ENCODE data around the gene ACADS.
A peak's percentile ranks its signal among the peaks of the same experiment; 100 is the strongest.

ACADS gene

DNA sequence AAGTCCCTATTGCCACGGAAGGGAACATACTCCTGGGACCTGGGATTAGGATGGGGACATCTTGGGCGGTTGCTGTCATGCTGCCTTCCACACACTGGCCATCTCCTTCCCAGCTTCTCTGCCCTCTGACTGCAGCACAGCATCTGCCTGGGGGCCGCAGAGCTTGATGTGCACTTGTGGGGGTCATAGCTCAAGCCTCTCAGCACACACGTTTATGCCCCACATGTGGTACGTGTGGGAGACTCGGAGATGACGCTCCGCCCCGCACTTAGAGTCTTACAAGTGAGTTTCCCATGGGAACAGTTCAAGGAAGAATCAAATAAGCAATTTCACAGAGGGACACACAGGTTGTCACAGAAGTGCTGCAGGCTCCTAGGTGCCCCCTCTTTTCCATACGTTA lies 8.6 kb downstream of the ACADS start:
- peaks cover 5% of the 10 kb centered on the region for H3K4me1 Mint-ChIP-seq
- peaks cover 31% of the 10 kb centered on the region for H3K36me3 Mint-ChIP-seq
- no peak overlapping the region for H3K4me3 Mint-ChIP-seq
- no peak overlapping the region for H3K27ac Mint-ChIP-seq
- ATAC-seq (no peak), DNase-seq (ENCODE audit: low spot score in 2 of 2) (no peak)
- no peaks in the 10 kb centered on the region for H3K9me3 Mint-ChIP-seq

GRCh38 chr12:120735181-120735580 lies 9.6 kb downstream of the ACADS start:
- ATAC-seq, result no peak
- Mint-ChIP-seq H3K9me3 (no peaks in the 10 kb centered on the region), H3K36me3 (peaks cover 21% of the 10 kb centered on the region), H3K4me3 (no peak overlapping the region), H3K27ac (no peak overlapping the region), H3K4me1 (peaks cover 5% of the 10 kb centered on the region)
- DNase-seq (ENCODE audit: low spot score in 2 of 2), result no peak

DNA sequence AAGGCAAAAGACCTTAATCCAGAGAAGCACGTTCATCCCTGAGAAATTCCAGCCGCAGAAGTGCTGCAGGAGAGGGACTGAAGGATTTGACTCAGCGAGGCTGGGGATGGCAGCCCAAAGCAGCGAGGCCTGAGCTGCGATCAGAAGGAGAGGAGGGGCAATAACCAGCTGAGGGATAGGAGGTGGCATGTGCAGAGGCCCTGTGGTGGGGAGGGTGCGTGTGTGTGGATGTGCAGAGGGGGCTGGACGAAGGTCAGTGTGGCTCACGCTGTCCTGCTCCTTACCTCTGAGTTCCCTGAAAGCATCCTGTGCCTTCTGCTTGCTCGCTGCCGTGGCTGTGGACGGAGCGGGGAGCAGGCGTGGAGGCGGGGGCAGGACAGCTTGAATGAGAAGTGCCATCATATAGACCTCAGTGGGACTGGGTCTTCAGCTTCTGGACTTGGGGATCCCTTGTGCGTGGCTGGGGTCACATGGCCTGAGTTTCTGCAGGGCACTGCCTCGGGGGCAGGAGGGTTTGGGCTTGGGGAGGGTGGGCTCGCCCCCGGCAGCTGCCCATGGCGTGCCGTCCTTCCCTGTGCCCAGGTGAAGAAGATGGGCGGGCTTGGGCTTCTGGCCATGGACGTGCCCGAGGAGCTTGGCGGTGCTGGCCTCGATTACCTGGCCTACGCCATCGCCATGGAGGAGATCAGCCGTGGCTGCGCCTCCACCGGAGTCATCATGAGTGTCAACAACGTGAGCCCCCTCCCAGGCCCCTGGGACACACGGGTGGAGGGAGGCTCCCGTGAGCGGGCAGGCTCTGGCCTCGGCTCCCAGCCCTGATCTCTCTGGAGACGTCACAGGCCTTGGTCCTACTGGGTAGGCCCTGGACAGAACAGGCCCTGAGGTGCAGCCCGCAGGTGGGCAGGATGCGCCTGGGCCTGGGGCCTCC lies 11.0 kb downstream of the ACADS start:
- Mint-ChIP-seq H3K4me3 (no peak overlapping the region), H3K4me1 (peaks cover 5% of the 10 kb centered on the region), H3K27ac (no peak overlapping the region), H3K9me3 (no peaks in the 10 kb centered on the region), H3K36me3 (peaks cover 8% of the 10 kb centered on the region)
- ATAC-seq (peak; percentile 5), DNase-seq (ENCODE audit: low spot score in 2 of 2) (no peak)

DNA sequence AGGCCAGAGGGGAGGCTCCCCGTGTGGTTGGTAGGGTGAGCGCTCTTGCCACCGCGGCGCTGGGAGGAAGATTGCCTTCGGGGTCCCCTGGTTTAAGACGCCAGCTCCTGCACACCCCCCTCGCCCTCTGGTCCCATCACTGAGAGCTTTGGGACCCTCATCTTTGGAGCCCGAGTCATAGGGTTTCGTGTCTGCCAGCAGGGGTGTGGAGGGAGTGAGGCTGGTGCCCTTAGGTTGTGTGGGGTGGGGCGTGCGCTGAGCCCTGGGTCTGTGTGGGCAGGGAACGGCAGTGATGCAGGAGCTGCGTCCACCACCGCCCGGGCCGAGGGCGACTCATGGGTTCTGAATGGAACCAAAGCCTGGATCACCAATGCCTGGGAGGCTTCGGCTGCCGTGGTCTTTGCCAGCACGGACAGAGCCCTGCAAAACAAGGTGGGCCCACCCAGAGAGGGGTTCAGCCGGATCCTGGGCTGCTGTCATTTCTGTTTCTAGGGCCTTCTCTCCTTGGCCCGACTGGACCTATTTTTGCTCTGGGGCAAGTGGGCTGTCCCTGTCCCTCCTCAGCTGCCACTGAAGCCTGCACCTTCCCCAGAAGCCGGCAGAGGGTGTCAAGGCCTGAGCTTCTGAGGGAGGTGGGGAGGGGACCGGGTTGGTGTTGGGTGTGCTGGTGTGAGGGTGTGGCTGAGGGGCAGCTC lies 12.1 kb downstream of the ACADS start:
- DNase-seq (ENCODE audit: low spot score in 2 of 2) (no peak), ATAC-seq (no peak)
- H3K9me3 Mint-ChIP-seq, result no peaks in the 10 kb centered on the region
- no peak overlapping the region for H3K27ac Mint-ChIP-seq
- peaks cover 8% of the 10 kb centered on the region for H3K36me3 Mint-ChIP-seq
- peaks cover 5% of the 10 kb centered on the region for H3K4me1 Mint-ChIP-seq
- no peak overlapping the region for H3K4me3 Mint-ChIP-seq

- peaks cover 8% of the 10 kb centered on the region for H3K36me3 Mint-ChIP-seq
- H3K9me3 Mint-ChIP-seq, result no peaks in the 10 kb centered on the region
- ATAC-seq (no peak), DNase-seq (ENCODE audit: low spot score in 2 of 2) (no peak)
- H3K4me1 Mint-ChIP-seq, result peaks cover 5% of the 10 kb centered on the region
- no peak overlapping the region for H3K4me3 Mint-ChIP-seq
- H3K27ac Mint-ChIP-seq, result no peak overlapping the region
Observed at GRCh38 chr12:120738252-120739030, 12.8 kb downstream of the ACADS start.

DNA sequence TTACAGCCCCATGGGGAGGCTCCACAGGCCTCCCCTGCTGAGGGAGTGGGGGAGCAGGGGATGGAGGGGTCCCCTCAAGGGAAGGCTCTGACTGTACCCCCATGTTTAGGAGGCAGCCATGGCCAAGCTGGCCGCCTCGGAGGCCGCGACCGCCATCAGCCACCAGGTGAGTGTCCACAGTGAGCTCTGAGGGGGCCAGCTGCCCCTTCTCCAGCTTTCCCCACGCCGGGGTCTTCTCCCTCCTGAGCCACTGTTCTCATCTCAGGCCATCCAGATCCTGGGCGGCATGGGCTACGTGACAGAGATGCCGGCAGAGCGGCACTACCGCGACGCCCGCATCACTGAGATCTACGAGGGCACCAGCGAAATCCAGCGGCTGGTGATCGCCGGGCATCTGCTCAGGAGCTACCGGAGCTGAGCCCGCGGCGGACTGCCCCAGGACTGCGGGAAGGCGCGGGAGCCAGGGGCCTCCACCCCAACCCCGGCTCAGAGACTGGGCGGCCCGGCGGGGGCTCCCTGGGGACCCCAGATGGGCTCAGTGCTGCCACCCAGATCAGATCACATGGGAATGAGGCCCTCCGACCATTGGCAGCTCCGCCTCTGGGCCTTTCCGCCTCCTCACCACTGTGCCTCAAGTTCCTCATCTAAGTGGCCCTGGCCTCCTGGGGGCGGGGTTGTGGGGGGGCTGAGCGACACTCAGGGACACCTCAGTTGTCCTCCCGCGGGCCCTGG lies 13.6 kb downstream of the ACADS start:
- no peaks in the 10 kb centered on the region for H3K9me3 Mint-ChIP-seq

DNA sequence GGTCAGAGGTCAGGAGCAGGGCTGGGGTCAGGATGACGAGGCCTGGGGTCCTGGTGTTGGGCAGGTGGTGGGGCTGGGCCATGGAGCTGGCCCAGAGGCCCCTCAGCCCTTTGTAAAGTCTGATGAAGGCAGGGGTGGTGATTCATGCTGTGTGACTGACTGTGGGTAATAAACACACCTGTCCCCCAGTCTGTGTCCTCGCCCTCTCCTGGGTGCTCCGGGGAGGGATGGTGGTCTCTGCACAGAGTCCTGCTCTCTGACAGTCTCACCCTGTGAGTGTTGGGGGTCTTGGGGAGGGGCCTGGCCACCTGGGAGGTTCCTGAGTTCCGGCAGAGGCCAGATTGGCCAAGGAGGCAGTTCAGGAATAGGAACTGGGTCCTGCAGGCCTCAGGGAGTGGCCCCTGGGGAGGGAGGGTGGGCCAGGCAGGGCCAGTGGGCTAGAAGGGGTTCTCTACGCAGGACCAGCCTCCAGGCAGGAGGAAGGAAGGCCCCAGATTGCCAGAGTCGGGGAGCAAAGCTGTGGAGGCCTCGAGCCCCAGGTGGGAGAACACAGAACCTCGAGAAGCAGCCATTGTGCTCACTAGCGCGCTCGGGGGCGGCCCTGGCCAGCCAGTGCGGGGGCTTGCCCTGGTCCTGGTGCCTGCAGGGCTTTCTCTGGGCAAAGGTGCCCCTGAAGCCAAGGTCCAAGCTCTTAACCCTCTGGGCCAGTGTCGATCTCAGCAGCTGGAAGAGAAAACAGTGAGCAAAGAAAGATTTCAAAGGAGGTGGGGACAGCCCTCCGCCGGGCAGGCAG lies 14.4 kb downstream of the ACADS start:
- H3K4me3 Mint-ChIP-seq, result no peak overlapping the region
- no peak for DNase-seq (ENCODE audit: low spot score in 2 of 2)
- no peaks in the 10 kb centered on the region for H3K36me3 Mint-ChIP-seq
- no peak for ATAC-seq
- H3K9me3 Mint-ChIP-seq, result no peaks in the 10 kb centered on the region
- peaks cover 5% of the 10 kb centered on the region for H3K4me1 Mint-ChIP-seq
- no peak overlapping the region for H3K27ac Mint-ChIP-seq

More for the DNA sequence above, 13.6 kb downstream of the ACADS start:
- H3K4me1 Mint-ChIP-seq, result peaks cover 5% of the 10 kb centered on the region
- ATAC-seq, result no peak
- DNase-seq (ENCODE audit: low spot score in 2 of 2), result no peak
- H3K4me3 Mint-ChIP-seq, result no peak overlapping the region
- no peak overlapping the region for H3K27ac Mint-ChIP-seq
- peaks cover 3% of the 10 kb centered on the region for H3K36me3 Mint-ChIP-seq

GRCh38 chr12:120740871-120741270 lies 15.2 kb downstream of the ACADS start:
- no peak for ATAC-seq
- no peak for DNase-seq (ENCODE audit: low spot score in 2 of 2)
- Mint-ChIP-seq H3K9me3 (no peaks in the 10 kb centered on the region), H3K36me3 (no peaks in the 10 kb centered on the region), H3K4me3 (no peak overlapping the region), H3K27ac (no peak overlapping the region), H3K4me1 (peaks cover 5% of the 10 kb centered on the region)

DNA sequence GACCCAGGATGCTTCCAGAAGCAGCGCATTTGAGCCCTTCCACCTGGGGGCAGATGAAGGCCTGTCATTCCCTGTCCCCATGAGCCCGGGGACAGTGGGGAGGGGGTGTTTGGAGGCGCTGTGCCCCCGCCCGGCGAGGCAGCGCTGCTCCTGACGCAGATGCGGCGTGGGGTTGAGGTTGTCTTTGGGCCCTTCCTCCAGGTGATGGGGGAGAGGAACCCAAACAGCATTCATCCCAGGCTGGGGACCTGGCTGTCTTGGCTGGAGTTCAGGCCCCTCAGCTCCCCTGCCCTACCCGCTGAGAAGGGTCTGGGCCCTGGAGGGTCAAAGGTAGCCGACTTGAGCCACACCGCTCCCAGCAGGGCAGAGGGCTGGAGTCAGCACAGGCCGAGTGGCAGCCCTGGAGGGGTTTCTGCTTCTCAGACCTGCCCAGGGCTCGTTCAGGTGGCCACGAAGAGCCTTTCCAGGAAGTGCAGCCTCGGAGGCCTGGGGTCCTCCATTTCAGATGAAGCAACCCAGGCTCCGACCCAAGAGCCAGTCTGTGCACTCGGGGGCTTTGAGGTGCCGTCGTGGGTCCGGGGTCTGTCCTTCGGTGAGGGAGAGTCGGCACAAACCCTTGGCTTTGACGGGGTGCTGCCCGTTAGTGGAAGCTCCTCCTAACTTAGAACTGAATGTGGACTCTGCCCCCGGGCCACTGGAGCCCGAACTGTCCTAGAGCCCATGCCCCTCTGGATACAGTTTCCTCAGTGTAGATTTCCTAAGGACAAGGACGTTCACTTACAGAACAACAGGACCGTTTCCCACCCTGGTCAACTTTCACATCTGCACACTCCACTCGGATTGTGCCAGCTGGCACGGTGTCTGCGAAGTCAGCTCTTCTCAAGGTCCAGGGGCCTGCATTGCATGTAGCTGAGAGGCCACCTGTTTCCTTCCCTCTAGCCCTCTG lies 16.1 kb downstream of the ACADS start:
- H3K4me3 Mint-ChIP-seq, result no peak overlapping the region
- no peak for ATAC-seq
- H3K36me3 Mint-ChIP-seq, result no peaks in the 10 kb centered on the region
- no peak for DNase-seq (ENCODE audit: low spot score in 2 of 2)
- no peaks in the 10 kb centered on the region for H3K9me3 Mint-ChIP-seq
- no peak overlapping the region for H3K27ac Mint-ChIP-seq
- H3K4me1 Mint-ChIP-seq, result no peaks in the 10 kb centered on the region

DNA sequence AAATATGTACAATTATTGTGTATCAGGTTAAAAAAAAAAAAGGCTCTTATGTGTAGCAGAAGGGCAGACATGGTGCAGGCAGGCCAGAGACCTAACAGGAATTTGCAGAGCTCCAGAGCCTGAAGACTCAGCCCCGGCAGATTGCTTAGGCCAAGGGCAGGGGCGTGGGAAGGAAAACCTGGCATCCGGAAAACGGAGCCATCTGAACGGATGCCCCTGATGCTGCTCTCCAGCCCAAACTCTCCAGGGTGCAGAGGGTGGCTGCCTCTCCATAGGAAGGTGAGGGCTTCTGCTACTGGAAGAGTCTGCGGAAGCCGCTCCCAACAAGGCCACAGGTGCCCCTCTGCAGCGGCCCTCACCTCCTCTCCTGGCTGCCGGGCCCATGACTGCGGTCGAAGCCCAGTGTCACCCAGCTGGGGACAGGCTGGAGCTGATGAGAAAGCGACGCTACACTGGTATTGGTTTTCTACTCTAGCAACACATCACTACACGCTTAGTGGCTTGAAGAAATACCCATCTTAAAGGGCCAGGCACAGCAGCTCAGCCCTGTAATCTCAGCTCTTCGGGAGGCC lies 19.4 kb downstream of the ACADS start:
- no peak for DNase-seq (ENCODE audit: low spot score in 2 of 2)
- no peak for ATAC-seq

DNA sequence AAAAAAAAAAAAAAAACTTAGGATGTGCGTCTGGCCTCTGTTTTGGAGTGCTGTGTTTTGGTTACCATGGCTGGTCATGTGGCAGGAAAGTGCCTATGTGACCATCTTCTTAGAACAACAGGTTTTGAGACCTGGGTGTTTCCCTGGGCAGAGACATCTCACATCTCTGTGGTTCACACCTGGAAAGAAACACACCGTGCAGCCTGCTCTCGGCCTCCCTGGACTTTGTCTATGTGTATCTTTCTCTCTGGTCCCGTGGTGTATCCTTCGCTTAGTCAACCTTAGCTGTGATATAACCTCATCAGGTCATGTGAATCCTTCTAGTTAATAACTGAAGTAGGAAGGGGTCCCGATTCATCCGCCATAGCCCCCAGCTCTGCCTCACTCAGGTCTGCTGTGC lies 22.6 kb downstream of the ACADS start:
- ATAC-seq, result no peak
- Mint-ChIP-seq H3K4me1 (peaks cover 7% of the 10 kb centered on the region), H3K36me3 (no peaks in the 10 kb centered on the region), H3K27ac (no peak overlapping the region), H3K9me3 (no peaks in the 10 kb centered on the region), H3K4me3 (no peak overlapping the region)
- no peak for DNase-seq (ENCODE audit: low spot score in 2 of 2)

More for the DNA sequence above, 19.4 kb downstream of the ACADS start:
- Mint-ChIP-seq H3K4me1 (peaks cover 7% of the 10 kb centered on the region), H3K36me3 (no peaks in the 10 kb centered on the region), H3K4me3 (no peak overlapping the region), H3K27ac (no peak overlapping the region), H3K9me3 (no peaks in the 10 kb centered on the region)

DNA sequence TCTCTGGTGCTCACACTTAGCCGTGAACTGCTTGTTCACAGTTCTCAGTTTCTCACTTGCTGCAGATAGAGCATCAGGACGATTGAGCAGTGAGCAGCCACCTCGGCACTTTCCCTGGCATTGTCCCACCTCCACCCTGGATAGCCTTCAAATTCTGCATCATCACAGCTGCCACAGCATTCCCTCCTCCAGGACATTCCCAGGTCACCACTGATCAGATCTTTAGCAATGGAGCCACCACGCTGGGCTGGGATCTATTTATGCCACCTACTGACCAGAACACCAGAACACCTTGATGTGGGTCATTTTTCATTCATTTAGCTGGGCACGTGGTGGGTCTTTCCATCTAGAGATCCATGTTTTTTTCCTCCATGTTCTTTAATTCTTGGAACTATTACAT lies 23.6 kb downstream of the ACADS start:
- H3K9me3 Mint-ChIP-seq, result no peaks in the 10 kb centered on the region
- no peak overlapping the region for H3K4me3 Mint-ChIP-seq
- H3K36me3 Mint-ChIP-seq, result no peaks in the 10 kb centered on the region
- ATAC-seq, result no peak
- H3K27ac Mint-ChIP-seq, result no peak overlapping the region
- peaks cover 11% of the 10 kb centered on the region for H3K4me1 Mint-ChIP-seq
- no peak for DNase-seq (ENCODE audit: low spot score in 2 of 2)

DNA sequence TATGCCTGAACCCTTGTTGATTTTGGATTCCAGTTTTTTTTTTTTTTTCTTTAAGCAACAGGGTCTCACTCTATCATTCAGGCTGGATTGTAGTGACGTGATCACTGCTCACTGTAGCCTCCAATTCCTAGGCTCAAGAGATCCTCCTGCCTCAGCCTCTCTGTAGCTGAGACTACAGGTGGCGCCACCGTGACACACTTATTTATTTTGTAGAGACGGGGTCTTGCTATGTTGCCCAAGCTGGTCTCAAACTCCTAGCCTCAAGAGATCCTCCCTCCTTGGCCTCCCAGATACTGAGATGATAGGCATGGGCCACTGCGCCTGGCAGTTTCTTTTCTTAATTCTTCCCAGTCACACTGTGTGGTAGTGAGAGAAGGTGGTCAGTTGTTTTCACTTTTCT lies 25.2 kb downstream of the ACADS start:
- no peak for ATAC-seq
- Mint-ChIP-seq H3K4me1 (peaks cover 11% of the 10 kb centered on the region), H3K27ac (no peak overlapping the region), H3K4me3 (no peak overlapping the region), H3K36me3 (no peaks in the 10 kb centered on the region), H3K9me3 (no peaks in the 10 kb centered on the region)
- DNase-seq (ENCODE audit: low spot score in 2 of 2), result no peak
